KOPT-K1 (cell line): ENCODE data around the gene RAB40B.

Experiments used
- H3K27ac ChIP-seq: fragments of 200-600 bp; sonication (generic); 2 replicates; pipeline ENCODE4 v1.5.1; 2016; ENCODE audit warnings: antibody characterized with exemption, mild to moderate bottlenecking, low read depth, low read length; ENCODE audit not compliant: poor library complexity, severe bottlenecking
- H3K36me3 ChIP-seq: fragments of 200-600 bp; sonication (generic); 2 replicates; pipeline ENCODE4 v1.5.1; 2017; ENCODE audit warnings: antibody characterized with exemption, mild to moderate bottlenecking, low read length, moderate library complexity; ENCODE audit not compliant: insufficient read depth
- H3K9me3 ChIP-seq: fragments of 200-600 bp; sonication (generic); 2 replicates; pipeline ENCODE4 v1.5.1; 2017; ENCODE audit warnings: antibody characterized with exemption, low read length, mild to moderate bottlenecking; ENCODE audit not compliant: insufficient read depth, poor library complexity, severe bottlenecking

The RAB40B gene

DNA sequence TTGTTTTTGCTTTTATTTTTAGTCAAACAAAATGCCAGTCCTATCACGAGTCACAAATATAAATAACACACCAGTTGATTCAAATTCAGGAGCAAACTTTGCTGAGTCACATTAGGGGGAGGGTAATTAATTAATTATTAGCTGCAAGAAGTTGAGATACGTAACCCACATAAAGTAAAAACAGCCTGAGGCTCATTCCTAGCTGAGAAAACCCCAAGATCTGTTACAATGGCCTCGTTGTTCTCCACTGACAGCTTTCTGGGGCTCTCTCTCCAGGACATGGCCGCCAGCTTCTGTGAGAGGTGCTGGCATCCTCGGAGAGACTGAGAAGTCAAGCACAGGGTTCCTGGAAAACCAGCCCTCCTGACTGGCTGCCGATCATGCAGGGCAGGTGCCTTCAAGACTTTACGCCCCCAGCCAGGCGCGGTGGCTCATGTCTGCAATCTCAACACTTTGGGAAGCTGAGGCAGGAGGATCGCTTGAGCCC lies 11.1 kb downstream of the RAB40B start:
- H3K36me3 ChIP-seq = no peaks in the 10 kb centered on the region
- H3K9me3 ChIP-seq = no peaks in the 10 kb centered on the region
- no peak overlapping the region for H3K27ac ChIP-seq

GRCh38 chr17:82686366-82687324 lies 11.9 kb downstream of the RAB40B start:
- Histone ChIP-seq H3K27ac (no peak overlapping the region), H3K9me3 (peaks cover 7% of the 10 kb centered on the region), H3K36me3 (no peaks in the 10 kb centered on the region)

GRCh38 chr17:82685291-82685690 lies 13.2 kb downstream of the RAB40B start:
- Histone ChIP-seq H3K9me3 (peaks cover 19% of the 10 kb centered on the region), H3K27ac (no peak overlapping the region), H3K36me3 (no peaks in the 10 kb centered on the region)

DNA sequence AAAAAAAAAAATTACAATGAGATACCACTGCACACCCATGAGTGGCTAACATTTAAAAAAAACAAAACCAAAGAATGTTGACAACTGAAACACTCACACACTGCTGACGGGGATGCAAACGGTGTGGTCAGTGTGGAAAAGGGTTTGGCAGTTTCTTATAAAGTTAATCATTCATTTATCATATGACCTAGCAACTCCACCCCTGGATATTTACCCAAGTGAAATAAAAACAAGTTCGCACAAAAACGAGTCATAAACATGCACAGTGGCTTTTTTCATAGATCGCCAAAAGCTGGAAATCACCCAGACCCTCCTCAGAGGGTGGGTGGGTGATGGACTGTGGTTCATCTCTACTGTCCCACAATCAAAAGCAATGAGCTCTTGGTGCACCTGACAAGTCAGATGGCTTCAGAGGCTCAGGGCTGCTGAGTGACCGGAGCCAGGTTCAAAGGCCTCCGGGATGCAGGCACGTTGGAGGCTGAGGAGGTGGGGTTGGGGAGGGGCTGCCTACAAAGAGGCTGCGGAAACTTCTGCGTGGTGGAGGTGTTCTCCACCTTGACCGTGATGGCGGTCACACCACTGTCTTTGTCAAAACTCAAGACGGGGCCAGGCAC lies 14.2 kb downstream of the RAB40B start:
- no peak overlapping the region for H3K27ac ChIP-seq
- peaks cover 27% of the 10 kb centered on the region for H3K9me3 ChIP-seq
- no peaks in the 10 kb centered on the region for H3K36me3 ChIP-seq

DNA sequence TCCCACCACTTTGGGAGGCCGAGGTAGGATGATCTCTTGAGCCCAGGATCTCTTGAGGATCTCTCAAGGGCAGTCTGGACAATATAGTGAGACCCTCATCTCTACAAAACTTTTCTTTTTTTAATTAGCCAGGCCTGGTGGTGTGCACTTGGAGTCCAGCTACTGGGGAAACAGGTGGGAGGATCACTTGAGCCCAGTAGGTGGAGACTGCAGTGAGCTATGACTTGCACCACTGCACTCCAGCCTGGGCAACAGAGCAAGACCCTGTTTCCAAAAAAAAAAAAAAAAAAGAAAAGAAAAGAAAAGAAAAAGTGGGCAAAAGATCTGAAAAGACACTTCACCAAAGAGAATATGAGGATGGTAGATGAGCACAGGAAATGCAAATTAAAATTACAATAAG lies 15.0 kb downstream of the RAB40B start:
- Histone ChIP-seq H3K36me3 (no peaks in the 10 kb centered on the region), H3K9me3 (peaks cover 27% of the 10 kb centered on the region), H3K27ac (no peak overlapping the region)

DNA sequence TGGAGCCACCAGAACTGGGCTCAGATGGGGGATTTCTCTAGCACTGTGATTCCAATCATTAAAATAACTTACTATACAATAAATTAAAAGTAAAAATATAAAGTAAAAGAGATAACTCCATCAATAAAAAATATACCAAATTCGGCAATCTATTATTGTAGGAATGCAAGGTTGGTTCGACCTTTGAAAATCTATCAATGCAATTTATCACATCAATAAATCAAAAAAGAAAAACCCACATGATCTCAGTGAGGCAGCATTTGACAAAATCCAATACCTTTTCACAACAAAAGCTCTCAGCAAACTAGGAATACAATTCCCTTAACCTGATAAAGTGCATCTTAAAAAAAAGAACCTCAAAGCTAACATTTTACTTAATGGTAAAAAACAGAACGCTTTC lies 17.0 kb downstream of the RAB40B start:
- Histone ChIP-seq H3K27ac (no peak overlapping the region), H3K36me3 (no peaks in the 10 kb centered on the region), H3K9me3 (peaks cover 27% of the 10 kb centered on the region)

DNA sequence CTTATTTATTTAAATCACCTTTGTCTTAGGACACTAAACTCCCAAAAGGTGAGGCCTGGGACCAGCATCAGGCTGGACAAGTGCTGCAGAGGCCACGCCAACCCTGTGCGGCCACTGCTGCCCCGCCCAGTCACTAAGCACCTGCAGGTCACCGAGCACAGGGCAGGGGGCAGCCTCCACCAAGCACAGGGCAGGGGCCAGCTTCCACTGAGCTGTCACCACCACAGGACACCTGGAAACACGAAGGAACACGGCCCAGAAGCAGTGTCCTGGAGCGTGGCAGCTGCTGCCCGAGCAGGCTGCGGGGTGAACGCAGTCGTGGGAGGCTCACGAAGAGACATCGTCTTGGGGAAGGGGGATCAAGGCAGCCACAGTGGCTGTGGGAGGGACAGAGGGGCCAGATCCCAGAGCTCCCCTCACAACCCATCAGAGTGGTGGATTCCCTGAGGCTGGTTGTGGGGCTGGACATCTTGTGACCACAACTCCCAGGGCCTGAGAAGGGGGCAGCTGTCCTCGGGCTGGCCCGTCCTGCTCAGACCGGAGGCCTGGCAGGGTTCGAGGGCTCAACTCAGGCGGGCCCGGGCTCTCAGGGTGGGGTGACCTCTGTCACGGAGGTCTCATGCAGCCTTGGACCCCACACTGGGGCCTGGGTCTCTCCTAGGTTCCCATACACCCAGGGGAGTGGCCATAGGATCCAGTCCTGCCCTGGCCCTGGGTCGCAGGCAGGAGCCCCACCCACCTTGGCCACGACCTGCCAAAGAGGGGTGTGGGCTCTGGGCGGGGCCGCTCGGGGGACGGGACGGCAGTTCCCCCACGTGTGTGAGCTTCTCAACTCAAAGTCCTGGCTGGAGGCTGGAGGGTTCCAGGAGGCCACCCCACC lies 18.7 kb downstream of the RAB40B start:
- Histone ChIP-seq H3K27ac (no peak overlapping the region), H3K36me3 (no peaks in the 10 kb centered on the region), H3K9me3 (peaks cover 27% of the 10 kb centered on the region)

- Histone ChIP-seq H3K9me3 (peaks cover 27% of the 10 kb centered on the region), H3K27ac (no peak overlapping the region), H3K36me3 (no peaks in the 10 kb centered on the region)
Observed at GRCh38 chr17:82678265-82678891, 20.1 kb downstream of the RAB40B start.

DNA sequence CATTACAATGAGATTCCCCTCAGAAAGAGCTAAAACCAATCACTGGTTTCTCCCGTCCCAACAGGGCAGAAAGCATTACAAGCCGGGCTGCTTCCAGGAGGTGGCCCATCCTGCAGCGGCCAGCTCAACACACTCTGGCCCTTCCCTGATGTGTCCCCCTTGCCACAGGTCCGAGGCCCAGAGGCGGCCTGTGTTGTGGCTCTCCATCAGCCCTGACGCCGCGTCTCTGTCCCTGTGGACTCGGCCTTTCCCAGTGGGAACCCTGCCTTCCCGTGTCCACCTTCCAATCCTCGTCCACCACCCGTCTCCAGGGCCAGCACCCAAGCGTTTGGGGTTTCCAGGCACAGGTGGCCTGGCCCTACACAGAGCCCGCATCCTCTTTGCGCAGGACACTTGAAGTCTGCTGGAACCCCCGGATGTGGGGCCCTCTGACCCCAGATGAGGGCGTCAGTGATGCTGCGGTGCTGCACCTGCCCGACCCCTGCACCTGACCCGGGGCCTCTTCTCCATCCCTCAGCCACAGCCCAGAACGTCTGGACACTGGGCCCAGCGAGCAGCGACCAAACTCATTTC lies 21.1 kb downstream of the RAB40B start:
- no peaks in the 10 kb centered on the region for H3K36me3 ChIP-seq
- peaks cover 27% of the 10 kb centered on the region for H3K9me3 ChIP-seq
- H3K27ac ChIP-seq = no peak overlapping the region

DNA sequence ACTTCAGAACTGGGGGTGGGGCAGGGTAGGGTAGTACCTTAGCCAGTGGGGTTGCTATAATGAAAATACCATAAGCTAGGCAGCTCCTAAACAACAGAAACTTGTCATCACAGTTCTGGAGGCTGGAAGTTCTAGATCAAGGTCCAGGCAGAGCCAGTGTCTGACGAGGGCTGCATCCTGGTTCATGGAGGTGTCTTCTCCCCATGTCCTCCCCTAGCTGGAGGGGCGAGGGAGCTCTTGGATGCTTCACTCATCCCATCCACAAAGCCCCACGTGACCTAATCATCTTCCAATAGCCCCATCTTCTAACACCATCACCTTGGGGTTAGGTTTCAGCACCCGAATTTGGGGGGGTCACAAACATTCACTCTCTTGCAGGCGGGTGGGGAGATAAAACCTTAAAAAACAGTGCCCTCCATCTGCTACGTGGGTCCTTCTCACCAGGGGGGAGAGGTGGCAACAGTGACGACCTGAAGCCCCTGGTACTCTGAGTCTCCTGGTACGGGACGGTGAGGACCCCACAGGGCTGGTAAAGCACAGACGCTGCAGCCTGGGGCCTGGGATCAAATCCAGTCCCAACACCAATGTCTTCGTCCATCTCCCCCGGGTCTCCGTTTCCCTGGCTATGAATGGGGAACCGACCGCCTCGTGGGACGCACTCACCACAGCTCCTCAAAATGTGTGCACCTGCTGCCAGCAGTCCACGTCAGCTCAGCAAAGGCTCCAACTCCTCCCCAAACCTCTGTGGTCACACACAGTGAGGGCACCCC lies 22.8 kb downstream of the RAB40B start:
- H3K9me3 ChIP-seq = peaks cover 10% of the 10 kb centered on the region
- H3K36me3 ChIP-seq = no peaks in the 10 kb centered on the region
- H3K27ac ChIP-seq = no peak overlapping the region

DNA sequence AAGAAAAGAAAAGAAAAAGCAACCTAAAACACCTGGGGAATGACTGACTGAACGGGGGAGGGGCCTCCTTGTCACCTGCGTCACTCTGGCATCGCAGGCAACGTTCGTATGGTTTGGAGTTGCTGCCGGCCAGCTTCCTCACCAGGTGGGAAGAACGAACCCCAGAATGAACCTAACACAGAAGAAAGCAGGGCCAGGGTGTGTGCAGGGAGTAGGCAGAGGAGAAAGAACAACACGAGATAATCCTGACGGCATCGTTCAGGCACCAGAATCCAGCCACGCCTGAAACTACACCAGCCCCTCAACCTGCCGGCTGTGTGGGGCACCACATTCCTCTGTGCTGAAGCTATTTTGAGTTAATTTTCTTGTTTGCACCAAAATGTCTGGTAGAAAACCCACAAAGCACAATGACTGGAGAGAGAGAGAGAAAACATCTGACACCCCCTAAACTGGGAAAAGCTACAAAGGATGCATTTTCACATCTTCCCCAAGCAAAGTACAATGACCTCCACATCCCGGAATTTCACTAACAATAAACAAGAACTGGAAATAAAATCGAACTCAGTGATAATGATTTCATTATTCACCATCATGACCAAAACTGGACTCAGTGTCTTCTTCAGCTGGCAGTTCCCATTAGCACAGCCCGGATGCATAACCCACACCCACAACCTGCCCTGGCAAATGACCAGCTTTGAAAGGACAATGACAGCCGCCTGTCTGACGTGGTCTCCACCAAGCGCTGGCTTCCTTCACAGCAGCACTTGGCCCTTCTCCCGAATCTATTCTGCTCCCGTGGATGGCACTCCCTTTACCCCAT lies 23.6 kb downstream of the RAB40B start:
- H3K27ac ChIP-seq = no peak overlapping the region
- H3K36me3 ChIP-seq = no peaks in the 10 kb centered on the region
- peaks cover 3% of the 10 kb centered on the region for H3K9me3 ChIP-seq

GRCh38 chr17:82670661-82671450 lies 27.6 kb downstream of the RAB40B start:
- Histone ChIP-seq H3K9me3 (no peaks in the 10 kb centered on the region), H3K27ac (no peak overlapping the region), H3K36me3 (no peaks in the 10 kb centered on the region)
